Ammon's horn (tissue), 1 donor: Measurements from ENCODE around the gene ABT1.

Experiments
- DNase-seq: peaks from one replicate; pipeline ENCODE4 v3.0.0-alpha.2; 2016; ENCODE audit warnings: low spot score

The ABT1 gene

GRCh38 chr6:26575494-26575939 is 21.2 kb upstream of the ABT1 start:
- DNase-seq: no peak

GRCh38 chr6:26576407-26576843 is 20.3 kb upstream of the ABT1 start:
- no peak for DNase-seq

GRCh38 chr6:26576929-26577719 is 19.6 kb upstream of the ABT1 start:
- DNase-seq: peak; percentile 49

GRCh38 chr6:26577720-26578072 is 19.1 kb upstream of the ABT1 start:
- no peak for DNase-seq

GRCh38 chr6:26578279-26578678 is 18.5 kb upstream of the ABT1 start:
- DNase-seq: no peak

- DNase-seq: no peak
Measured at GRCh38 chr6:26578741-26579140, 18.0 kb upstream of the ABT1 start.

- no peak for DNase-seq
Measured at GRCh38 chr6:26581164-26581915, 15.4 kb upstream of the ABT1 start.

- DNase-seq: no peak
Measured at GRCh38 chr6:26588965-26589364, 7.8 kb upstream of the ABT1 start.

GRCh38 chr6:26592649-26593048 is 4.1 kb upstream of the ABT1 start:
- no peak for DNase-seq

- DNase-seq: no peak
Measured at GRCh38 chr6:26593278-26594130, 3.2 kb upstream of the ABT1 start.

- DNase-seq: no peak
Measured at GRCh38 chr6:26594131-26594498, 2.6 kb upstream of the ABT1 start.

GRCh38 chr6:26594730-26595632 is 1.8 kb upstream of the ABT1 start:
- peak; percentile 43 for DNase-seq

- DNase-seq: peak; percentile 94
Measured at GRCh38 chr6:26595669-26596269, 984 bp upstream of the ABT1 start.

GRCh38 chr6:26597389-26597766 is 625 bp downstream of the ABT1 start:
- no peak for DNase-seq

GRCh38 chr6:26597821-26598220 is 1.1 kb downstream of the ABT1 start:
- no peak for DNase-seq

- no peak for DNase-seq
Measured at GRCh38 chr6:26598267-26598666, 1.5 kb downstream of the ABT1 start.

- DNase-seq: no peak
Measured at GRCh38 chr6:26599134-26599533, 2.4 kb downstream of the ABT1 start.

GRCh38 chr6:26599591-26599990 is 2.8 kb downstream of the ABT1 start:
- no peak for DNase-seq

GRCh38 chr6:26600759-26601158 is 4.0 kb downstream of the ABT1 start:
- DNase-seq: no peak

GRCh38 chr6:26602262-26602661 is 5.5 kb downstream of the ABT1 start:
- no peak for DNase-seq

GRCh38 chr6:26604026-26604425 is 7.3 kb downstream of the ABT1 start:
- no peak for DNase-seq
